Bronchial epithelial cell (primary cell): ENCODE data around the gene PHF19. TPM values are rescaled to one million over a fixed set of nuclear protein-coding genes. Genes with fewer than 3 reads are reported as not detected.
A peak's percentile ranks its signal among the peaks of the same experiment; 100 is the strongest.

Experiments
- DNase-seq: peaks from one replicate; pipeline ENCODE4 v3.0.0-alpha.2; 2010; ENCODE audit warnings: low read depth
- FAIRE-seq: peaks from 2 replicates; lab custom pipeline; 2011; peaks lifted over from hg19 to GRCh38; lab: Jason Lieb, UNC
- H3K27me3 ChIP-seq: 2 replicates; pipeline ENCODE4 v1.5.1; 2011; ENCODE audit warnings: low read length; ENCODE audit not compliant: control insufficient read depth, insufficient read depth
- H3K36me3 ChIP-seq: 2 replicates; pipeline ENCODE4 v1.5.1; 2011; ENCODE audit warnings: low read length; ENCODE audit not compliant: control insufficient read depth, insufficient read depth
- H3K4me3 ChIP-seq: 2 replicates; pipeline ENCODE4 v1.5.1; 2011; ENCODE audit warnings: mild to moderate bottlenecking, low read depth, low read length, control low read depth
- total RNA-seq: library from RNA; depleted of rRNA; stranded (reverse); fragments of >200 nt; gene quantifications from 2 replicates; pipeline ENCODE4 v1.2.1, GENCODE V29; 2014
- TF ChIP-seq, protein P1 (sequence below): IDR thresholded peaks from 2 replicates; pipeline ENCODE4 v1.5.1; 2011; ENCODE audit warnings: mild to moderate bottlenecking, moderate library complexity, low read length, control low read depth, inconsistent platforms; ENCODE audit not compliant: insufficient read depth, severe bottlenecking

Gene PHF19
- total RNA-seq, 1 donor from 2014 or later = 7.6 TPM

DNA sequence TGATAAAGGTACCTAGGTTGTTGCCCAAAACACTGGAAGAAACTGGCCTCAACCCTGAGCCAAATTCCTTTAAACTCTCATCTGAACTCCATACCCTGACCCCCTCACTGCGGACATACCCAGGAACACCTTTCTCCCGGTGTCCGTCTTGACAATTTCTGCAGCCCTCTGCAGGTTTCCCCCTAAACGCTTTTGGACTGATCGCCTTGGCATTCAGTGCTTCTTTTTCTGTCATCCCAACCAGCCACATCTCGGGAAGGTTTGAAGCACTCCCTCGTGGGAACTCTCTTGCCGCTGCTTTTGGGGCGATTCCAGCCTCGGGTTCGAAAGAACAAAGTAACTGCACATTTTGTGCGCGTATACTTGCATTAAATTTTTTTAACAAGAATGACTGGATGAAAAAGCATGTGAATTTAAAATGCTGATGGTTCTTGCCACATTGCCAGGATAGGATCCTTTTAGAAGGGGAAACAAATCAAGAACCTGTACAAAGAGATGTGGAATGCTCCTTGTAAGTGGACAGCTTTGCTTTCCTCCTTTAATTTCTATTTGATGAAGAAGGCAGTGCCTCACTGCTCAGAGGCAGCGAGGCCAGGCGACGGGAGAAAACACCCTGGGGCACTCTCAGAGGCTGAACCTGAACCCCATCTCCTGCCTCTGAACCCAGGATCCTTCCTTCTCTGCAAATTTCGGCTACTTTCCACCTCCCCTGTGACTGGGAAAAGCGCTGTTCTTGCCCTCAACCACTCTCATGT lies 34.9 kb downstream of the PHF19 start:
- Histone ChIP-seq H3K36me3 (no peaks in the 10 kb centered on the region), H3K4me3 (peak overlapping the region; percentile 69), H3K27me3 (no peaks in the 10 kb centered on the region)
- TF ChIP-seq, protein P1, sequence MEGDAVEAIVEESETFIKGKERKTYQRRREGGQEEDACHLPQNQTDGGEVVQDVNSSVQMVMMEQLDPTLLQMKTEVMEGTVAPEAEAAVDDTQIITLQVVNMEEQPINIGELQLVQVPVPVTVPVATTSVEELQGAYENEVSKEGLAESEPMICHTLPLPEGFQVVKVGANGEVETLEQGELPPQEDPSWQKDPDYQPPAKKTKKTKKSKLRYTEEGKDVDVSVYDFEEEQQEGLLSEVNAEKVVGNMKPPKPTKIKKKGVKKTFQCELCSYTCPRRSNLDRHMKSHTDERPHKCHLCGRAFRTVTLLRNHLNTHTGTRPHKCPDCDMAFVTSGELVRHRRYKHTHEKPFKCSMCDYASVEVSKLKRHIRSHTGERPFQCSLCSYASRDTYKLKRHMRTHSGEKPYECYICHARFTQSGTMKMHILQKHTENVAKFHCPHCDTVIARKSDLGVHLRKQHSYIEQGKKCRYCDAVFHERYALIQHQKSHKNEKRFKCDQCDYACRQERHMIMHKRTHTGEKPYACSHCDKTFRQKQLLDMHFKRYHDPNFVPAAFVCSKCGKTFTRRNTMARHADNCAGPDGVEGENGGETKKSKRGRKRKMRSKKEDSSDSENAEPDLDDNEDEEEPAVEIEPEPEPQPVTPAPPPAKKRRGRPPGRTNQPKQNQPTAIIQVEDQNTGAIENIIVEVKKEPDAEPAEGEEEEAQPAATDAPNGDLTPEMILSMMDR = no peak
- FAIRE-seq = no peak
- DNase-seq = peak; percentile 22

DNA sequence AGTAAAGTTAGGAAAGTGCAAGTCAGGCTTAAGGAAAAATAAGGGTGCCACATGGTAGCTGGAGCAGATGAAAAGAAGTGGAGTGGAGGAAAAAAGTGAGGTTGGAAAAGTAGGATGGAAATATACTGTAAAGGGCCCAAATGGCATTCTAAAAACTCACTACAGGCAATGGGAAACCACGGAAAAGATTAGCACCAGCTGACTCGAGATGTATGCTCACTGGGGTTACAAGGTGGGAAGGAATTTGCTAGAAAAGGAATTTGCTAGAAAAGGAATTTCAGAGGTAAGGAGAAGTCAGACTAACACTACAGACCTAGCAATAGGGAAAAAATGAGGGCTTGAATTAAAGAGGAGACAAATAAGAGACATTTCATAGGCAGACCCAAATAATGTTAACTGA lies 37.8 kb downstream of the PHF19 start:
- no peaks in the 10 kb centered on the region for H3K27me3 ChIP-seq
- TF ChIP-seq, protein P1 = no peak
- H3K4me3 ChIP-seq = no peak overlapping the region
- H3K36me3 ChIP-seq = peaks cover 1% of the 10 kb centered on the region
- DNase-seq (no peak), FAIRE-seq (no peak)

DNA sequence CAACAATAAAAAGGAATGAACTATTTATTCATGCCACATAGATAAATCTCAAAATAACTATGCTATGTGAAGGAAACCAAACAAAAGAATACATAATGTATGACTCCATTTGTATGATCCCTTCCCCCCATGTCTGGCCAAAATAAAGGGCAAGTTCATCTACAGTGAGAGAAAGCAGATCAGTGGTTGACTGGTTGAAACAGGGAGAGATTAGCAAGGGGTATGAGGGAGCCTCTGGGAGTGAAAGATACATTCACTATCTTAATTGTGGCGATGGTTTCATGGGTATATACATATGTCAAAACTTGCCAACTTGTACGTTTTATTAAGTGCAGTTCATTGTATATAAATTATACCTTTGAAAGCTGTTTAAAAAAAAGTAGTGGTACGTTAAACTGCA lies 39.1 kb downstream of the PHF19 start:
- H3K4me3 ChIP-seq = no peak overlapping the region
- H3K36me3 ChIP-seq = peaks cover 1% of the 10 kb centered on the region
- DNase-seq (no peak), FAIRE-seq (no peak)
- TF ChIP-seq, protein P1 = no peak
- no peaks in the 10 kb centered on the region for H3K27me3 ChIP-seq

DNA sequence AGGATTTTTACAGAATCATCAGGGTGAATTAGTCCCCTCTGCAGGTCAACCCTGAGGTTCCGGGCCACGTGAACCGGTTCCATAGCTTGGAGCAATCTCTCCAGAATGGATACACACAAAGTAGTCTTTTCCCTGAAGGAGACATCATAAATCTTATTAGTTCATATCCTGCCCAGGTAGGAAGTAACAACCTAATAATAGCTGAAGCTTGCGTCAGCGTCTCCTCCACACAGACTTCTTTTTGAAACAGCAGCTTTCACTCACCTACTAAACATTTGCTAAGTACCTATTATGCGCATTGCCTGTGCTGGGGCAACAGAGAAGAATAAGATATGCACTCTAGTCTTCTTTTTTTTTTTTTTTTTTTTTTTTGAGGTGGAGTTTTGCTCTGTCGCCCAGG lies 43.7 kb downstream of the PHF19 start:
- TF ChIP-seq, protein P1 = no peak
- FAIRE-seq (no peak), DNase-seq (no peak)
- Histone ChIP-seq H3K4me3 (no peak overlapping the region), H3K27me3 (no peaks in the 10 kb centered on the region), H3K36me3 (peaks cover 6% of the 10 kb centered on the region)

DNA sequence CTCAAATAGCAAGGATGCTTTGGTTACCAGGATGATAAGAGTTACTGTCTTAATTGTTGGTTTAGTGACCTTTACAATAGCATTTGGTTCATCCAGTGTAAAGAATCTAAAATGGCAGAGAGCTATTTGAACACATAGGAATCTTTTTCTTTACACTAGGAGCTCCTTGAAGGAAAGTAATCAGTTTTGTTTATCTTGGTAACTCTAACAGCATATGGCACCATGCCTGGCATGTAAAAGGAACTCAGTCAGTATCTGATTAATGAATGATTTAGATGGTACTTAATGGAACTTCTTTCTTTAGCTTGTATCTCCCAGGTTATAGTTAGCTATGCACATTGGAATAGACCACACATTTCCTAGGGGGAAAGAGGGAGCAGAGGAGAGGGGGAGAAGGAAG lies 44.2 kb downstream of the PHF19 start:
- DNase-seq (no peak), FAIRE-seq (no peak)
- Histone ChIP-seq H3K4me3 (no peak overlapping the region), H3K36me3 (peaks cover 6% of the 10 kb centered on the region), H3K27me3 (no peaks in the 10 kb centered on the region)
- TF ChIP-seq, protein P1 = no peak

DNA sequence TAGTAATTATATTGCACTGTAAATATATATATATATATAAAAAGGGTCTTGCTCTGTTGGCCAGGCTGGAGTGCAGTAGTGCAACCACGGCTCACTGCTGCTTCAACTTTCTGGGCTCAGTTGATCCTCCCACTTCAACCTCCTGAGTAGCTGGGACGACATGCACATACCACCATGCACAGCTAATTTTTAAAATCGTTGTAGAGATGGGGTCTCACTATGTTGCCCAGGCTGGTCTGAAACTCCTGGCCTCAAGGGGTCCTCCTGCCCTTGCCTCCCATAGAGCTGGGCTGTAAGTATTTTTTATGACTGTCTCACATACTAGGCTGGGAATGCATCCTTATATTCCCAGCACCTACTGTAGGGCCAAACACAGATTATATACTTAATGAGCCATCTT lies 46.1 kb downstream of the PHF19 start:
- H3K36me3 ChIP-seq = peaks cover 6% of the 10 kb centered on the region
- DNase-seq (no peak), FAIRE-seq (no peak)
- H3K27me3 ChIP-seq = no peaks in the 10 kb centered on the region
- no peak overlapping the region for H3K4me3 ChIP-seq
- TF ChIP-seq, protein P1 = no peak
